ENCODE data around the gene UBD.

Gene UBD

DNA sequence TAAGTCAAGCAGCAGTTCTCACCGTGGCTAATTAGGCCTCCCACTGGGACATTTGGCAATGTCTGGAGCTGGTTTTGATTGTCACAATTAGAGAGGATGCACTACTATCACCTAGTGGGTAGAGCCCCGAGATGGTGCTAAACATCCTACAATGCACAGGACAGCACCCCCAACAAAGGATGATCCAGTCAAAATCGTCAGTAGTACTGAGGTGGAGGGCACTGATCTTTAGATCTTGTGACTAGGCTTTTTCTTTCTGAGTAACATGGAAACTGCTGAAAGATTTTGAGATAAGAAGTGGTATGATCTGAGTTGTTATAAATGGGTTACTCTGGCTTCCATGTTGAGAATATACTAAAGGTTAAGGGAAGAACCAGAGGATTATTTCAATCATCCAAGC lies 12.0 kb downstream of the UBD start:
- Mint-ChIP-seq H3K27me3 (ENCODE audit: low read depth) (peaks cover 64% of the 10 kb centered on the region), H3K27ac (no peak overlapping the region), H3K9me3 (no peaks in the 10 kb centered on the region), H3K4me3 (no peak overlapping the region), H3K4me1 (ENCODE audit: low read depth) (peaks cover 15% of the 10 kb centered on the region), H3K36me3 (ENCODE audit: low read depth) (no peaks in the 10 kb centered on the region)
- peak; percentile 19 for DNase-seq (ENCODE audit: low spot score)

DNA sequence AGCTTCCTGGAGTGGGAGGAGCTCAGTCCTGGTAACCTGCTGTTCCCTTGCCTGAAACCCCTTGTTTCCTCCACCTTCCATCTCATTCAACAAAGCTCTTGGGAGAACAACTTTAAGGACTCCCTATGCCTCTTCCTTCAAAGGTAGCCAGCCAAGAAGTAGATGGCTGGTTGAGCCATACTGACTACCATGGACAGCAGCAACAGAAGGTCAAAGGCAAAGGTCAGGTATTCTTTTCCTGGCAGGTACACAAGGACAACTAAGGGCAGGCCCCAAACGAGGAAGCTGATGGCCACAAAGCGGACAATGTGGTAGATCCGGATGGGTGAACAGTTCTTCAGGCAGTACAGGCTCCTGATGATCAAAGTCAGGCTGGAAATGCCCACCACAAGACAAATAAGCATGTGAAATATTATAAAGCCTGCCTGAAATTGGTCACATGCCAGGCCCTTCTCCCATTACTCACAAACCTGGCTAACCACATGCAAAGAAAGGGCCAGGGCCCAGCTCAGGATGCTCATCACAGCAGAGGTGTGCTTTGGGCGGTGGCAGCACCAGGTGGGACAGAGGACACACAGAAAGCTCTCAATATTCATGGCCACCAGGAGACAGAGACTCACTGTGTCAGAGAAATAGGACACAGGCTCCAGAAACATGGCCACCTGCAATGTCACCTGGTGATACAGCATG lies 21.7 kb downstream of the UBD start:
- DNase-seq (ENCODE audit: low spot score) = no peak
- Mint-ChIP-seq H3K27ac (no peak overlapping the region), H3K4me3 (no peak overlapping the region), H3K36me3 (ENCODE audit: low read depth) (no peaks in the 10 kb centered on the region), H3K27me3 (ENCODE audit: low read depth) (peaks cover 15% of the 10 kb centered on the region), H3K4me1 (ENCODE audit: low read depth) (no peaks in the 10 kb centered on the region), H3K9me3 (no peaks in the 10 kb centered on the region)

DNA sequence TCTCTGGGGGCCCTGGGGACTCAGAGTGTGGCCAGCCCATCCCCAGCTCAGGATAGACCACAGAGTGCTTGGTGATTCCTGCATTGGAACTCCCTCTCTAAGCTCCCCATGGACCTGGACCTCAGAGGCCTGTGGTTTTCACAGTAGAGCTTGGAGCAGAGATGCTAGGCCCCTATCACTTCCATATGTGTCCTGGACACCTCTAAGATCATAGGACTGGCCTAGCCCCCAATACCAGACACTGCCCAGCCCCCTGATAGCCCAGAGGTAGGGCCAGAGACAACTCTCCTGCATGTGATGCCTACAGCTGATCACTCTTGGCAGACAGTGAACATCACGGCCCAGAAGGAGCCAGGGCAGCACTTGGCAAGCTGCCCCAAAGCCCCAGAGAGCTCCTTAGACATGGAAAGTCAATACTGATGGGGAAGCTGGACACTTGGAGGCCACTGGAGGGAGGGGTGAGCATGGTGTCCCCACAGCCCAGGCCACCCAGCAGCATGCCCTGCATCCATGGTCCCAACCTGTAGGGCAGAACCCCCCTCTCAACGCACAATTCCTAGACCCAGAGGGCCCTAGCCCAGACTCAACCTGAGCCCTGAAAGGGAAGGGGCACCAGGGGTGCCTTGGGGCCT lies 27.1 kb downstream of the UBD start:
- Mint-ChIP-seq H3K9me3 (no peaks in the 10 kb centered on the region), H3K27ac (no peak overlapping the region), H3K27me3 (ENCODE audit: low read depth) (peaks cover 6% of the 10 kb centered on the region), H3K36me3 (ENCODE audit: low read depth) (no peaks in the 10 kb centered on the region), H3K4me3 (no peak overlapping the region), H3K4me1 (ENCODE audit: low read depth) (no peaks in the 10 kb centered on the region)
- DNase-seq (ENCODE audit: low spot score) = no peak

DNA sequence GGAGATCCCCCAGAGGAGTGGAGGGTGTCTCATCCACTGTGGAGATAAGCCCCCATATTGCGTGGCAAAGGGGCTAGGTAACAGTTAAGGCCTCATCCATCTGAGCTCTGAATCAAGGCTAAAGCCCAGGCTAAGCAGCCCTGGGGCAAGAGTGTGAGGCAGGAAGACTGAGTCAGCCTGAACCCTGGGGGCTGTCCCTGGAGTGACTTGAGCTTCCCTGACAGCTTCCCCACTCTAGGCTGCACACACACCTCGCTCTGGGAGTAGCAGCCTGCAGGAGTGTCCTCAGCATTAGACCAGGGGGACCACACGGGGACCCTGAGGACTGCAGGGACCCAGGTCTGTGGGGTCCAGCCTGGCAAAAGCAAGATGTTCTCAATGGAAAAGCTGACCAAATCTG lies 27.9 kb downstream of the UBD start:
- no peak for DNase-seq (ENCODE audit: low spot score)
- H3K4me1 Mint-ChIP-seq (ENCODE audit: low read depth) = no peaks in the 10 kb centered on the region
- no peak overlapping the region for H3K27ac Mint-ChIP-seq
- H3K27me3 Mint-ChIP-seq (ENCODE audit: low read depth) = peaks cover 8% of the 10 kb centered on the region
- H3K4me3 Mint-ChIP-seq = no peak overlapping the region
- no peaks in the 10 kb centered on the region for H3K9me3 Mint-ChIP-seq
- H3K36me3 Mint-ChIP-seq (ENCODE audit: low read depth) = no peaks in the 10 kb centered on the region

DNA sequence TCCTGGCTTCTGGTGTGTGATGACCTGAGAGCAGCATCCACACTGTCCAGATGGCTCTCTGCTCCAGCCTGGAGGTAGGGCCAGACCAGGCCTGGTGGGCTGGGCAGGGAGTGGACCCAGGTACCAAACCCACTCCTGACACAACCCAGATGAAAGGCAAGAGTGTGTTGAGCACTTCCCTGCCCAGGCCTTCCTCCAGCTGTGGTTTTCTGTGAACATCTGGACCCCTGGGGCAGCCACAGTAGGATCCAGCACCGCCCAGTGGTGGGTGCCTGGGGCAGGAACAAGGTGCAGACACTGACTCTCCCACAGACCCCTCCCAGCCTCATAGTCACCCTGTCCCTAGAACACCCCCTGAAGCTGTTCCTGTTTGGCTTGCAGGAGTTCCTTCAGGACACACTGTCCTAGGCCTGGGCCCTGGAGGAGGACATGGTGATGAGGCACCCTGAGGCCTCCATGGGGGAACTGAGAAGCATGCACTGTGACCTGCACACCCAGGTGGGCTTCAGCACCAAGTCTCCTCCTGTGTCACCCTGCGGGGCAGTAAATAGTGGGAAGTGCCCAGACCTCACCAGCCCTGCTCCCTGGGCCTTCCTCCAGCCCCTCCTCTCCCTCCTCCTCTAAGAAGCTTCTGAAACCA lies 28.7 kb downstream of the UBD start:
- Mint-ChIP-seq H3K27ac (no peak overlapping the region), H3K27me3 (ENCODE audit: low read depth) (peaks cover 10% of the 10 kb centered on the region), H3K4me3 (no peak overlapping the region), H3K4me1 (ENCODE audit: low read depth) (no peaks in the 10 kb centered on the region), H3K9me3 (no peaks in the 10 kb centered on the region), H3K36me3 (ENCODE audit: low read depth) (no peaks in the 10 kb centered on the region)
- no peak for DNase-seq (ENCODE audit: low spot score)

DNA sequence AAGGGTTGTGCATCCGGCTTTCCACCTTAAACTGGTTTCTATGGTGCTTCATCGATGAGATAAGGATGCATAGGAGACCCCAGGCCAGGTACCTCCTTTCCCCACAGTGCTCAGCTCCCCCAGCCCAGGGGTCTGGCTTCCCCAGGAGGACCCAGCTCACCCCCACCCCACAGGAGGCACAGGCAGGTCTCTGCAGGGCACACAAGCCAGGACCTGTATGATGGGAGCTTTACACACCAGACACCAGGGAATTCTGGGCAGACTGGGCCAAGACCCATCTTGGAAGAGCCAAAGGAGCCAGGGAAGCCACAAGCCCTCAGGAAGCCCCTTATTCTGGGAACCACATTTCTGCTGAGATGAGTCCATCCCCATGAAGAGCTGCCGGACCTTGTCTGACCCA lies 29.6 kb downstream of the UBD start:
- DNase-seq (ENCODE audit: low spot score) = no peak
- Mint-ChIP-seq H3K27me3 (ENCODE audit: low read depth) (peaks cover 15% of the 10 kb centered on the region), H3K4me1 (ENCODE audit: low read depth) (no peaks in the 10 kb centered on the region), H3K9me3 (no peaks in the 10 kb centered on the region), H3K27ac (no peak overlapping the region), H3K36me3 (ENCODE audit: low read depth) (no peaks in the 10 kb centered on the region), H3K4me3 (no peak overlapping the region)

DNA sequence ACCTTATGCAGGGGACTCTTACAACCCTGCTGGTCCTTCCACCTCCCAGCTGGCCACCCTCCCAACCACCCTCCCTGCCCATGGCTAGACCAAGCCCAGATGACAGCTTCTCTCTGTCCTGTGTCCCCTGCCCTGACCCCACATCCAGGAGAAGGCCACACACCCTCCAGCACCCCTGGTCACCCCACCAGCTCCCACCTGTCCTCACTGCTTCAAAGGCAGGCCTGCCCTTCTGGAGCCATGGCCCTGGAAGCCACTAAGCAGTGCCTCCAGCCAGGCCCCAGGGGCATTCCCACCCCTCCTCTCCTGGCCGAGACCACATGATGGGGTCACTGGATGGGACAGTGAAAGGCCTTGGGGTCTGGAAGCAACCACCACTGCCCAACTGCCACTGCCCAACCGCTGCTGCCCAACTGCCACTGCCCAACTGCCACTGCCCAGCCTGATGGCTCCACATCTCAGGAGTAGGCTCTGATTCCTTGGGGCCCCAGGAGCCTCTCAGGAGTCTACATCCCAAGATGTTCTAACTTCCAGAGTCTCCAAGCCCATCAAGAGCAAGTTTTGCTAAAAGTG lies 30.5 kb downstream of the UBD start:
- Mint-ChIP-seq H3K9me3 (no peaks in the 10 kb centered on the region), H3K27ac (no peak overlapping the region), H3K4me1 (ENCODE audit: low read depth) (no peaks in the 10 kb centered on the region), H3K4me3 (no peak overlapping the region), H3K27me3 (ENCODE audit: low read depth) (peaks cover 23% of the 10 kb centered on the region), H3K36me3 (ENCODE audit: low read depth) (no peaks in the 10 kb centered on the region)
- DNase-seq (ENCODE audit: low spot score) = no peak

DNA sequence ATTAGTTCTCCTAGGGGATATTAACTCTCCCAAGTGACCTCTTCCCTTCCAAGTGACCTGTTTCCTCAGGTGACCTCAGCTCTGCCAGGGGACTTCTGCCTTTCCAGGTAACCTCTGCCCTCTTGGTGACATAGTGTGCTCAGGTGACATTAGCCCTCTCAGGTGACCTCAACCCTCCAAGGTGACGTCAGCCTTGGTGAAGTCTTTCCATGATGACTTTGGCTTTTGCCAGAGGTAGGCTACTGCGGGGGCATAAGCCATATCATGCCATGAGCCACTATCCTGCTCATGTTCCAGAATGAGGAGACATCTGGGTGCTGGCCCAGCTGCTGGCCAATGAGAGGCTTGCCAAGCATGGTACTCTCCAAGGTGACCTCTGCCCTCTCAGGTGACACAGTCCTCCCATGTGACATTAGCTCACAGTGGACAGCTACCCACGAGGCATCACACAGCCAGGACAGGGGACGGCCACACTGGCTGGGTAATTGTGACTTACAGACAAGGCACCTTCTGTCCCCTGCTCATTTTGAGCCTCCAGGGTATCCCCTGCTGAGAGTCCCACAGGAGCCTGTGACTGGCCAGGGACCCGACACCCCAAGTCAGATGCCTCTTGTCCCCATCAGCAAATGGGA lies 31.1 kb downstream of the UBD start:
- H3K4me3 Mint-ChIP-seq = no peak overlapping the region
- H3K9me3 Mint-ChIP-seq = no peaks in the 10 kb centered on the region
- no peak for DNase-seq (ENCODE audit: low spot score)
- H3K4me1 Mint-ChIP-seq (ENCODE audit: low read depth) = no peaks in the 10 kb centered on the region
- H3K27me3 Mint-ChIP-seq (ENCODE audit: low read depth) = peaks cover 25% of the 10 kb centered on the region
- no peaks in the 10 kb centered on the region for H3K36me3 Mint-ChIP-seq (ENCODE audit: low read depth)
- H3K27ac Mint-ChIP-seq = no peak overlapping the region

DNA sequence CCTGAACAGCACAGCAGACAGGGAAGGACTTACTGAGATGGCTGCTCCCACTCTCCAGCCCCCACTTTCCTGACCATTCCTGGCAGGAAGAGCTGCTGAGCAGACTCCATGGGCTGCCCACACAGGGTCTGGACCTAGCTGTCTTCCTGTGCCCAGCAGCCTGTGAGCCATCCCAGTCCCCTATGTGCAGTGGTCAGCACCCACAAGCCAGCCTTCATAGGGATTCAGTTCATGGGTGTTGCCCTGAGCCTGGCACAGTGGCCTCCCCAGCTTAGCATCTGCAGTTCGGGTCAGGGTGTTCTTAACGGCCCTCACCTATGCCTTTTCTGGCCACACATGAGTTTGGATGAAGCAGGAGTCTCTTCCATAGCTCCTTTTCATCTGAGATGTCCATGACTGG lies 32.0 kb downstream of the UBD start:
- Mint-ChIP-seq H3K9me3 (no peaks in the 10 kb centered on the region), H3K4me1 (ENCODE audit: low read depth) (no peaks in the 10 kb centered on the region), H3K36me3 (ENCODE audit: low read depth) (no peaks in the 10 kb centered on the region), H3K27me3 (ENCODE audit: low read depth) (peaks cover 30% of the 10 kb centered on the region), H3K4me3 (no peak overlapping the region), H3K27ac (no peak overlapping the region)
- DNase-seq (ENCODE audit: low spot score) = no peak

DNA sequence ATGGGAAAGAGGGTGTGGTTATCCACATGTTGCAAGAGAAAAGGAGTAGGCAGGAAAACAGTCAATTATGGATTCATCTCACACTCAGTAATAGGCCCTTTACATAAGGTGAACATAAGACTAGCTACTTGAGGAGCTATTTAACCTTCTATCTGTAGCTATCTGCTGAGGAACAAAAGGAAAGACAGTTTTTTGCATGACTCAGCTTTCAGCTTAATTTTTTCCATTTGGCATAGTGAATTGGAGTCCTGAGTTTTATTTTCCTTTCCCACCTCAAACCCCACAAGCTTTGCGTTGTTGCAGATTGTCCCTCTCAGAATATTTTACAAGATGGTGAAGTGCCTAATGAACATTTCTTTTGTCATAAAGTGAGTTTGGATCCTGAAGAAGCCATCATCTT lies 32.4 kb downstream of the UBD start:
- DNase-seq (ENCODE audit: low spot score) = no peak
- Mint-ChIP-seq H3K4me3 (no peak overlapping the region), H3K4me1 (ENCODE audit: low read depth) (no peaks in the 10 kb centered on the region), H3K27ac (no peak overlapping the region), H3K9me3 (no peaks in the 10 kb centered on the region), H3K27me3 (ENCODE audit: low read depth) (peaks cover 32% of the 10 kb centered on the region), H3K36me3 (ENCODE audit: low read depth) (no peaks in the 10 kb centered on the region)

DNA sequence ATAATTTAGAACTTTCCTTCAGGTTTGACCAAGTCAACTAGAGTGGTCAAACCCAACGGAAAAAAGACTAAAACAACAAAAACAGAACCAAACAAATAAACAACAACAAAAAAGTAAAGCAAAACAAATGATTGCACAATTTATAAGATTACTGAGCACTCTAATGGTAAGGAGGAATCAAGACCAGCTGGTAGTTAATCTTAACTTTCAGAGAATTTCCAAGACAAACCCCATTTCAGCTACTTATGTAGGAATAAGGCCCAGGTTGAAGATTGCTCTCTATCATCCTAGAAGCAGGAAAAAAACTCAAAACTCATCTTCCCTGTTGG lies 34.3 kb downstream of the UBD start:
- DNase-seq (ENCODE audit: low spot score) = no peak
- H3K36me3 Mint-ChIP-seq (ENCODE audit: low read depth) = no peaks in the 10 kb centered on the region
- H3K9me3 Mint-ChIP-seq = no peaks in the 10 kb centered on the region
- H3K27ac Mint-ChIP-seq = no peak overlapping the region
- no peaks in the 10 kb centered on the region for H3K4me1 Mint-ChIP-seq (ENCODE audit: low read depth)
- H3K4me3 Mint-ChIP-seq = no peak overlapping the region
- peaks cover 34% of the 10 kb centered on the region for H3K27me3 Mint-ChIP-seq (ENCODE audit: low read depth)

DNA sequence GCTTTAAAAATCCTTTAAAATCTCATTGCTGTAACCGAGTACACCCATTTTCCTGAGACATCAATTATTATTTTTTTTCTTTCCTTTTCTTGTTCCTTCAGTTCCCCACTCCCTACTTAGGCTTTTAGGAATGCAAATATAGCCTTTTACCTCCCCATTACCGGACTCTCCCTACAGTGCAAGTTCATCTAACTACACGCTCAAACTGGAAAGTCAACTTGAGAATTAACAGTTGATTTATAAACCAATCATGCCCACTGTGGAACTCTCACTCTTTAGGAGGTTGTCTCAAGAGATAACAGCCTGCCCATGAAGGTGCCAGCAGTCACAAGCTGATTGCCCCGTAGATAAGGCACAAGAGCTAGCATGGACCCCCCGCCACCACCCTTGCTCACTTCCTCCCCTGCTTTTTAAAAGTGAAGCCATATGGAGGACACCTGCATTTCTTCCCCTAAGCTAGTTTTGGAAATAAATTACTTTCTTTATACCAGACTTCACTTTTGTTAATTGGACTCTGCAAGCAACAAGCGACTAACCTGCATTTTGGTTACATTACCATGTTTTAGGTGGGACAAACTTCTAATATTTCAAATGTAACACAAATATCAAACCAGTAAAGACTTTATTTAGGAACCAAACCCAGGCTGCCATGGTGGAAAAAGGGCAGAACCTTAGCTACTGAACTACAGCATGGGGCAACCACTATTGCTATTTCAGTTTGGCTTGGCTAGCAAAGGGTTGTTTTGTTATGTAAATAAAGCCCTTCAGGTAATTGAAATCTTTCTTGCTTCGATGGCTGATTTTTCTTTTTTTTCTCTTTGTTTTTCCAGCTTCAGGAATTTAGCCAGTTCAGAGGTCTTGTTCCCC lies 34.9 kb downstream of the UBD start:
- H3K4me3 Mint-ChIP-seq = no peak overlapping the region
- no peaks in the 10 kb centered on the region for H3K4me1 Mint-ChIP-seq (ENCODE audit: low read depth)
- peaks cover 34% of the 10 kb centered on the region for H3K27me3 Mint-ChIP-seq (ENCODE audit: low read depth)
- no peak for DNase-seq (ENCODE audit: low spot score)
- H3K36me3 Mint-ChIP-seq (ENCODE audit: low read depth) = no peaks in the 10 kb centered on the region
- no peak overlapping the region for H3K27ac Mint-ChIP-seq
- H3K9me3 Mint-ChIP-seq = no peaks in the 10 kb centered on the region

DNA sequence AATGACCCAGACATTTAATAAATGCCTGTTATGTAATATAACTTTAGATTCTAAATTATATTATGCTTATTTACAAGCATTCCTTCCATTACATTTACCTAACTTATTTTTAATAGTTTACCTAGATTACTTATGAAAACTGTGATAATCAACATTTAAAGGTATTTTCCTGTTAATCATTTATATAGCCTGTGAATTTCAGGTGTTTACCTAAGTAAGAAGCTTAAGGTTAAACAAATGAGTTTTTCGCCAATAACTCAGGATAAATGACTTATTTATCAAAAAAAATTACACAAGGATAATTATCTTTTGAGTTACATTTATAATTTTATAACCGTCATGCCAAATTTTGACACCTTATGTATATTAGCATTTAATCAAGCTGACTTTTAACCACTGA lies 35.5 kb downstream of the UBD start:
- Mint-ChIP-seq H3K4me1 (ENCODE audit: low read depth) (no peaks in the 10 kb centered on the region), H3K36me3 (ENCODE audit: low read depth) (no peaks in the 10 kb centered on the region), H3K27me3 (ENCODE audit: low read depth) (peaks cover 34% of the 10 kb centered on the region), H3K9me3 (no peaks in the 10 kb centered on the region), H3K27ac (no peak overlapping the region), H3K4me3 (no peak overlapping the region)
- DNase-seq (ENCODE audit: low spot score) = no peak

All from T-helper 2 cell treated with Interferon-gamma antibody and Interleukin-4, amounts not matched to agents 5 μg/mL and 100 μg/mL, for 36 hours (primary cell).